Germinal center (tissue), 1 donor: ENCODE results near the gene ATP6V0C.
"Not testable (repeated sequence)": the region's sequence is repeated elsewhere in the genome, so short reads cannot be mapped to it uniquely, and the experiment has no call there.

ENCODE experiments used
- DNase-seq: peaks from one replicate; pipeline ENCODE4 v3.0.0; 2012; ENCODE audit warnings: mixed read lengths, low spot score

The ATP6V0C gene

GRCh38 chr16:2528161-2529060 lies 14.7 kb downstream of the ATP6V0C start:
- DNase-seq, result no peak

GRCh38 chr16:2529061-2529931 lies 15.5 kb downstream of the ATP6V0C start:
- DNase-seq, result no peak

- no peak for DNase-seq
These were observed 16.3 kb downstream of the ATP6V0C start for GRCh38 chr16:2529961-2530628.

- no peak for DNase-seq
These were observed 17.0 kb downstream of the ATP6V0C start for GRCh38 chr16:2530629-2531318.

GRCh38 chr16:2531371-2531695 lies 17.6 kb downstream of the ATP6V0C start, which contains the start of gene CEMP1:
TSS of gene CEMP1 (minus strand) at chr16:2531408. CDS start at chr16:2531073, 335 bp downstream.
- no peak for DNase-seq

- DNase-seq, result peak; percentile 97
These were observed 18.1 kb downstream of the ATP6V0C start for GRCh38 chr16:2531696-2532493.

- DNase-seq, result peak; percentile 53
These were observed 18.9 kb downstream of the ATP6V0C start for GRCh38 chr16:2532494-2533141.

GRCh38 chr16:2533142-2533755 lies 19.5 kb downstream of the ATP6V0C start:
- not testable (repeated sequence) for DNase-seq

- no peak for DNase-seq
These were observed 20.2 kb downstream of the ATP6V0C start for GRCh38 chr16:2533912-2534311.

GRCh38 chr16:2534335-2534734 lies 20.6 kb downstream of the ATP6V0C start:
- DNase-seq, result not testable (repeated sequence)

GRCh38 chr16:2535625-2536013 lies 21.9 kb downstream of the ATP6V0C start:
- DNase-seq, result no peak

GRCh38 chr16:2537451-2538379 lies 24.0 kb downstream of the ATP6V0C start, which contains the start of gene PDPK1:
TSS of gene PDPK1 (plus strand) at chr16:2538021. CDS start at chr16:2538113, 92 bp downstream.
- peak; percentile 95 for DNase-seq

- DNase-seq, result not testable (repeated sequence)
These were observed 25.6 kb downstream of the ATP6V0C start for GRCh38 chr16:2539192-2539844.

- DNase-seq, result not testable (repeated sequence)
These were observed 26.2 kb downstream of the ATP6V0C start for GRCh38 chr16:2539845-2540458.

GRCh38 chr16:2540912-2541311 lies 27.2 kb downstream of the ATP6V0C start:
- DNase-seq, result not testable (repeated sequence)

GRCh38 chr16:2541409-2541808 lies 27.7 kb downstream of the ATP6V0C start:
- not testable (repeated sequence) for DNase-seq

- not testable (repeated sequence) for DNase-seq
These were observed 30.0 kb downstream of the ATP6V0C start for GRCh38 chr16:2543771-2544170.
